ENCODE results near the gene PLCB1.

- TF ChIP-seq CTCF (IDR thresholded peaks at IDR 0.05; ENCODE audit: insufficient read depth, low read depth, low read length), result no peak
- no peak for TF ChIP-seq EZH2 (IDR thresholded peaks at IDR 0.05; ENCODE audit: insufficient read depth, low read length)
Observed at GRCh38 chr20:8932192-8933165, 800.4 kb downstream of the PLCB1 start.

All from astrocyte (in vitro differentiated cells and primary cell).